Measurements from ENCODE around the gene GABPA. TPM values are rescaled to one million over a fixed set of nuclear protein-coding genes. Genes with fewer than 3 reads are reported as not detected.
A peak's percentile ranks its signal among the peaks of the same experiment; 100 is the strongest.
"Not testable (repeated sequence)": the region's sequence is repeated elsewhere in the genome, so short reads cannot be mapped to it uniquely, and the experiment has no call there.

GABPA gene
- total RNA-seq, 1 donor from 2014 or later, result 27.2 TPM

- DNase-seq (ENCODE audit: low spot score), result no peak
Observed at GRCh38 chr21:25737421-25737820, 2.6 kb downstream of the GABPA start.

GRCh38 chr21:25742900-25743299 is 8.1 kb downstream of the GABPA start:
- DNase-seq (ENCODE audit: low spot score), result no peak

DNA sequence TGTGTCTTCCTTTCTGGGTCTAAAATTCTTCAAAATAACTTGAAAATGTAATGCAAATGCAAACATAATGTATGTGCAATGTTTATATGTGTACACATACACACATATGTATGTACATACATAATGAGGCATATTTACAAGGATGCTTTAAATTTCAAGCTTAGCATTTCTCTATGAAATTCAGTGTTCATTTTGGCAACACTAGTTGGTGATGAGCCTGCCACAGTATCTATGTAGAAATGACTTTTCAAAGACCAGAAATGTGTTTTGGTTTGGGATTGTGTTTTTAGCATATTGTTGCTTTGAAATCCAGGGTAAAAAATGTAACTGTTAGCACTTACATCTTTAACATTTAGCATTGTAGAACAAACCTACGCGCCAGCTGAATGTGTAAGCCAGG is 10.1 kb downstream of the GABPA start:
- DNase-seq (ENCODE audit: low spot score), result no peak

DNA sequence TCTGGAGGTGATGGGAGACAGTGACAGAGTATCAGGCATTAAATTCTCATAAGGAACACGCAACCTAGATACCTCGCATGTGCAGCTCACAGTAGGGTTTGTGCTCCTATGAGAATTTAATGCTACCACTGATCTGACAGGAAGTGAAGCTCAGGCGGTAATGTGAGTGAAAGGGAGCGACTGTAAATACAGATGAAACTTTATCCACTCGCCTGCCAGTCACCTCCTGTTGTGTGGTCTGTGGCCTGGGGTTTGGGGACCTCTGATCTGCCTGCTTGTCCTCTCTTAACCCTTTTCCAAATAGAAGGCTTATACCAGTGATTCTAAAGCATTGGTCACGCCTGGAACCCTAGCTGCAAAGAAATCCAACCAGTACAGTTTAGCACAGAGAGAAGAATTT is 15.3 kb downstream of the GABPA start:
- no peak for DNase-seq (ENCODE audit: low spot score)

DNA sequence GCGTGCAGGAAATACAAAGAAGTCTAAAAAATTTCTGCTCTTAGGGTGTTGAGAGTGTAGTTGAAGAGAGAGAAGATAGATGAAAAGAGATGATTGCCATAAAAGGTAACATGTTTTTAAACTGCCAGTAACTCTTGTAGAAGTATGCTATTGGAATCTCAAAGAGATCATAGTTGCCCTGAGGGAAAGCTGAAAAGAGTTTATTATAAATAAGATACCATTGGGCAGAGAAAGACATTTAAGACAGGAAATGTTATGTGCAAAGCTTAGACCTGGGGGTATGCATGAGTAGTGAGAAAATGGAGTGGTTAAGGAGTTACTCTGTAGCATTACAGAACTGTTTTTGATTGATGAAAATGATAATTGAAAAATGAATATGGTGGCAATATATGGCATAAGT is 17.6 kb downstream of the GABPA start:
- DNase-seq (ENCODE audit: low spot score), result no peak

DNA sequence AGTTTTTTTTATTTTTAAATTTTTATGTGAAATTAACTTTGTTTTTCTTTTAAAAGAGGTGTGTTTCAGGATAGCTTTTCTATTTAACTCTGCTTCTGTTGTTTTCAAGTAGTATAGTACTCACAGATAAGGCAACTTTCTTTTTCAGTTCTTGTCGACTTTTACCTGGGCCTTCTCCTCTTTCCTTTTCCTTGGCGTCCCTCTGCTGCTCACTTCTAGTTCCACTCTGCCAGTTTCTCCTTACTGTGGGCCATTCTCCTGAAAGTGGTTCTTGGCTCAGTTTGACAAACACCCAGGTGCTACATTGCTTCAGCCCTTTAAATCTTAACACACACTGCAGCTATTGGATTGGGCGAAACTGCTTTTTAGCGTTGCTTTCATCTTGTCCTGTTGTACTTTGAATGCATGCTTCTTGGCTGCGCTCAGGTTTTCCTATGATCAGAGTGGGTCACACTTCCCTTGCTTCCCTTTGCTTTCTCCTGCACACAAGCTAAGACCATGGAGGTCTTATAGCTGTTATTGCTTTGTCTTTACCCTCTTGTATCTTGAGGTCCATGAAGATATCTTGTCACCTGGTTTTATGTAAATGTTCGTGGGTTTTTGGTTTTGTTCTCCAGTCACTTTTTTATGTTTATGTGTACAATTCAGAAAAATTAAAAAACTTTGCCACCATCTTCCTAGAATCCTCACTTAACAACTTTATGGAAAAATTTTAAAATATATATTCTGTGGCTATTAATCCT is 21.6 kb downstream of the GABPA start:
- no peak for DNase-seq (ENCODE audit: low spot score)

DNA sequence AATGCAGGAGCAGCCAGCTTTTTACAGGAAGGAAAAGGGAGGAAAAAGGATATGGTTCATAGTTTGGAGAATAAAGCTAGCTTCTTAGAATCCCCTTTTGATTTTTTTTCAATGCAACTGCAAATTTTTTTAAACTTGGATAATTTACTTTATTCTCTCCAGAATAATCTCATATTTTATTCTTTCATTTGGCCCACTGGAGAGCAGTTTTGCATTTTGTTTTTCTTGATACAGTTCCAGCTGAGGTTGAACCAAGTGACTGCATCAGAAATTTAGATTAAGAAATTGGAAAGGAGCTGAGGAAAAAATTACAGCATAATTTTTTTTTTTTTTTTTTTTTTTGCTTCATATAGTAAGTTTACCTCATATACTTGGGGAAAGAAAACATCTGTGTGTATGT is 22.8 kb downstream of the GABPA start:
- no peak for DNase-seq (ENCODE audit: low spot score)

DNA sequence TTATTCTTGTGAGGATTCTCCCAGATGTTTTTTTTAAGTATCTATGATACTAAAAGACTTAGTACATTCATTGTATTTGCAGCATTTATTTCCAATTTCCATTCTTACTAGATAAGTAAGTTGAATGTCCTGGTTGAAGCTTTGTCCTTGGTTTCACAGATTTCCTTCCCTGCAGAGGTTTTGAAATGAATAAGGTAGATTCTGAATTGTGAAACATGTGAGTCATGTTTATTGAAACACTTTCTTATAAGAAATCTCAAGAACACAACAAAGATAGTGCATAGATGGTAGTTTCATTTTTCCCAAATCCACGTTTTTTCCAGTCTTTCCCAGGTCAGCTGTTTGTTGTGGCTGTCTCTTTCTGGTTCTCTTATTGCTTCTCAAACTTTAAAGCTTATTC is 24.8 kb downstream of the GABPA start:
- DNase-seq (ENCODE audit: low spot score), result no peak

- no peak for DNase-seq (ENCODE audit: low spot score)
Observed at GRCh38 chr21:25760061-25760460, 25.3 kb downstream of the GABPA start.

DNA sequence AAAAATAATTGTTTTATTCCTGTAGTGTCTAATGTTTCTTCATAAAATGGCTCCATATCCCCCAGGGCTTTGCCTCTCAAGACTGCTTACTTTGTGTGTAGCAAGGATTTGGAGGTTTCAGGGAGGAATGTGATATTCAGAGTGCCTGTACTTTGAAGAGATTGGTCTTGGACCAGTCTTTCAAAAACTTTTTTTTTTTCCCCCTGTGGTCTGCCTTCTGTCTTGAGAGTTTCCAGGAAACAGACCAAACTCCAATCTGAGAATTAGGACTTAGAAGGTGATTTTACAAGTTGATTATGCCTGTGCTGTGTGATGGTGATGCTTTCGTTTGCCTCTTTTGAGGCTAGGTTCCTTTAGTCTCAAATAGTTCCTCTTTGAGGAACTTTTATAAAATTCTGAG is 25.9 kb downstream of the GABPA start:
- no peak for DNase-seq (ENCODE audit: low spot score)

- no peak for DNase-seq (ENCODE audit: low spot score)
Observed at GRCh38 chr21:25764065-25764464, 29.3 kb downstream of the GABPA start.

DNA sequence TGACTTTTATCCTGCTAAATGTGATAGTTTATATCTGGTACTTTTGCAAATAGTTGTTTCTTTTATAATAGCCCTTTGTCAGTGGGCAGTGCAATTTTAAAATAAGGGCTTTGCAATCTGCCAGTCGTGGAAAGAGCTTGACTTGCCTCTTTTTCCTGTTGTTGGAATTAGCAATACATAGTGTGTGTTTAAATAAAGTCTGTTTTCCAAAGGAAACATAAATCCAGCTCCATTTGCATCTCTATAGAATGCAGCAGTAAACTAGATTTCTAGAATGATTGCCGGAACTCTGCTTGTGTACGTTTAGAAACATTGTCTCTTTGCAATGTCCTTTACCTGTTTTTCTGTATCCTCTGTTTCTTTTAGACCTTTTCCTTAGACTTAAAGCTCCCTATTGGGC is 33.1 kb downstream of the GABPA start:
- DNase-seq (ENCODE audit: low spot score), result no peak

DNA sequence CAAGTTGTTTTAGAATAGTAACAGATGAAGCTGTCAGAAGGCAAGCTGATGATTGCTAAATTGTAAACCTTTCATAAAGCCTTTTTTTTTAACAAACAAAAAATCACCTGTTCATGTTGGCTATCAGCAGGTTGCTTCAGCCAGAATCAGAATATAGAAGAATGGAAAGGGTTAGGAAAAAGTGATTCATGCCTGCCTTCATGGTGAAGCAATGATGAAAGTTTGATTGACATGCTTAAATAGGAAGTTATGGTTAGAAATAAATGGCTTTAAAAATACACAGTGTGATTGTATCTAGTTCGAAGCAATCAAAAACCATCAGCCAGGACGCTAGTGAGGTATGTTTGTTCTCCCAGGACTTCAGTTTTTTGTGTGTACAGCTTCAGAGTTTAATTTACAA is 37.9 kb downstream of the GABPA start:
- no peak for DNase-seq (ENCODE audit: low spot score)

- DNase-seq (ENCODE audit: low spot score), result no peak
Observed at GRCh38 chr21:25776440-25776839, 41.7 kb downstream of the GABPA start.

GRCh38 chr21:25778126-25778875 is 43.5 kb downstream of the GABPA start:
- DNase-seq (ENCODE audit: low spot score), result not testable (repeated sequence)

GRCh38 chr21:25788677-25789076 is 53.9 kb downstream of the GABPA start:
- DNase-seq (ENCODE audit: low spot score), result no peak

DNA sequence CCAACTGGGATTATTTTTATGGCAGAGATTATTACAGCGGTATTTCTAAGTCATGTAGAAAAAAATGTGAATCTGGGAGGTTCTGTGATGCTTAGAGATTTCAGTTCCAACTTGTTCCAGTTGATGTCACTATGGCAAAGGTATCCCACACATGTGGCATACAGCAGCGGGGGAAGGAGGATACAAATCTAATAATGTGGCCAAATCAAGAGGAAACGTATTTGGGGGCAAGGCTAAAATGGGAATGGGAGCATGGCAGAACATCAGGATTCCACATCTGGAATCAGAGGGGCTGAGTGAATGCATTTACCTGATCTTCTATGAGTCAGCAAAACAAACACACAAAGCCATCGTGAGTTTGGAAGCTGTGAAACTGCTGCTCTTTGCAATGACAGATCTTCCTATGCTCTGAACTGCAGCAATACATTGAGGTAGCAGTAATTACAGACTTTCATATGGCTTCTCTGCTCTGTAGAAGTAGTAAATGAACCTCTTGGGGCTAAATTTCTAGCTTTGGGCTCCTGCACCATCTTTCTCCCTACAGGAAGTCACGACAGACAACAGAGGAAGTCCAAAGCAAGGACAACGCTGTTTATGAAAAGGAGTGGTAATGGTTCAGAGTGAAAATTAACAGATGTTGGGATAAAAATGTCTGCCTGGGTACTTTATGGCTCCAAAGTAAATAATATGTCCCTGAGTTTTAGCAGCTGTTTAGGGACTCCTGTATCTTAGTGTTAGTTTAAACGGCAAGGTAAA is 55.5 kb downstream of the GABPA start:
- DNase-seq (ENCODE audit: low spot score), result no peak

- DNase-seq (ENCODE audit: low spot score), result no peak
Observed at GRCh38 chr21:25790878-25791204, 56.1 kb downstream of the GABPA start.

- DNase-seq (ENCODE audit: low spot score), result no peak
Observed at GRCh38 chr21:25791319-25791718, 56.5 kb downstream of the GABPA start.

DNA sequence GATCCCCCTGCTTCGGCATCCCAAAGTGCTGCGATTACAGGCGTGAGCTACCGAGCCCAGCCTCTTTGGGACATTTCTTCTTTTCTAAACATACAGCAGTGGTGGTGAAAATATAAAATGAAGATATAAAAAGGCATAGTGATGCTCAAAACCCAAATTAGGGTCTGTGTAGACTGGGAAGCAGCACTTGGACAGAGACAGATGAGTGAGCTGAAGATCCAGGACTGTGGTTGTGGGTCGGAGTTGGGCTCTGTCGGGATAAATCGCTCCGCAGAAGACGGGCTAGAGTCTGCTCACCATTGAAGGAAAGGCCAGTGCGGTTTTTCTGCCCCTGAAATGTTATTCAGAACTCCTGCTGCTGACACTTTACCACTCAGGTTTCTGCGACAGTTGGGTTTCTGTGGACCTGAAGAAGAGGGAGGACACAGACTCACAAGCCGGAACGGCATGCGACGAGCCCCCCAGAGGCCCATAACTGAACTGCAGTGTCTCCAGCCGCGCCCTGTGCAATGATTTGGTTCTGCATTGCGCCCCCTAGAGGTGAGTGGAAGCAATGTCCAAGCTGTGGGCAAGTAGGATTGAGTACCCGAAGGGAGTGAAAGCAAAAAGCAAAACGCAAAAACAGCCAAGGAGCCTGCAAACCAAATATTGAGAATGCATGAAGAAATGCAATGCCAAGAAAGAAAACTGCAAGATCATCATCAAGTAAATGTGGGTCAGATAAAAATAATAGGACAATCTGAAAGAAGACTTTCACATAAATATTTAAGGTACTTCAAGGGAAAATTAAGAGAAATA is 66.6 kb downstream of the GABPA start:
- peak; percentile 76 for DNase-seq (ENCODE audit: low spot score)

GRCh38 chr21:25806060-25806459 is 71.3 kb downstream of the GABPA start:
- no peak for DNase-seq (ENCODE audit: low spot score)

DNA sequence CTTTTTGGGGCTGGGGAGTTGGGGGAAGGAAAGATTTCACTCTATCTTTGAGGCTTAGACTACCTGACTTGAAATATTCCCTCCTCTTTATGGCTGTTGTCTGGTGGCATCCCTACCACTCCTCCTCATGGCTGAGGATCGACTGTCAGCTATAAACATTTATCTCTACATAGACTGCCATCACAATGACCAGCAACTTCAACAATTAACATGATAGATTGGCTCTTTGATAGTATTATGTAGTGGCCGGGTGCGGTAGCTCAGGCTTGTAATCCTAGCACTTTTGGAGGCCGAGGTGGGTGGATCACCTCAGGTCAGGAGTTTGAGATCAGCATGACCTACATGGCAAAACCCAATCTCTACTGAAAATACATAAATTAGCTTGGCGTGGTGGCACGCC is 72.4 kb downstream of the GABPA start:
- no peak for DNase-seq (ENCODE audit: low spot score)

Data from mucosa of gallbladder (tissue), 1 donor.